ENCODE data around the gene ADARB2.

GRCh38 chr10:1737222-1738061, at the start of gene ADARB2:
- TF ChIP-seq POLR2A (IDR thresholded peaks at IDR 0.05) (peak in 1 of 2 donors; percentile 19), CTCF (IDR thresholded peaks at IDR 0.05) (no peak)
